ENCODE measurements around the gene IMPG2. TPM values are rescaled to one million over a fixed set of nuclear protein-coding genes. Genes with fewer than 3 reads are reported as not detected.

IMPG2 gene
- total and polyA plus RNA-seq, 4 donors = 0.01 to 0.37 (median 0.25) TPM; not detected in 1

DNA sequence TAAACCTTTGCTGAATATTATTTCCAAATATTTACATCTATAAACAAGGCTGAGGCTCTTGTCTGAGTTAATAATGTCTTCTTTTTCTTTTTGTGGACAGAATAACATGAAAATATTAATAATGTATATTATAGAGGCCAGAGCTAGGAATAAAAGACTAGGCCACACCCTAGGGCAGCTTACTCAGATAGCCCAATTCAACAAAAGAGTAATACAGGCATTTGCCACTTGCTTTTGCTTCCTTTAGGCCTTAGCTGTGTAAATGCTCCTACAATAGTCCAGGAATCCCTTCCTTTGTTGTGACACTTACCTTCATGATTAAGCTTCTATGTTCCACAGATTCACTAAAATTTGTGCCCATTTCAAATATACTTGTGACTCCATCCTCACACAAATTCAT is 16.5 kb downstream of the IMPG2 start:
- H3K4me1 ChIP-seq (ENCODE audit: control insufficient read depth in 4 of 4, insufficient read depth in 4 of 4, low read length in 3 of 4) = no peaks in the 10 kb centered on the region
- no peak overlapping the region for H3K9ac ChIP-seq (ENCODE audit: low read depth in 1 of 2, low read length in 2 of 2)
- DNase-seq (ENCODE audit: low spot score) = no peak

DNA sequence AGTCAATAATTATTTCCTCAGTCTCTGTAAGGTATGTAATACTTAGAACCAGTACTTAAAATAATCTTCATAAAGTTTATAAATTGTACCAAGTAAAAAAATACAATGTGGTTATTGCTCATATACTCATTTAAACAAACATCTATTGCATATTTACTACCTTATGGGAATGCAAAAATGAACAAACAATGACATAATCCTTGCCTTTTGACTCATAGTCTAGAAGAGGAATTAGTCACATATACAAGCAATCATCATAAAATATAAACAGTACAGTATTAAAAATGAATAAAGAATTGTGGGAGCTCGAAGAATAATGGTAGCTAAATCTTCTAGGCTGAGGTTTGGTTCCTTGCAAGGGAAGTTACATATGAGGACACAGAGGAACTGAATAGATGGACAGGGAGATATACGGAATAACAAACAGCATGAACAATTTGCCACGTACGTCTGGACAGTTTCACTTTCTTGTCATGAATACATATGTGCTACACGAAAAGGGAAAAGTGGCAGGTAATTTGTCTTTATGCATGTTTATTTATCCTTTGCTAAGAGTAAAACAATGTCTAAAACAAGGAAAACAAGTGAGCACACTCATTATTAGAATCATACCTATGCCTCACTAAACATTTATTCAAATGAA is 17.2 kb downstream of the IMPG2 start:
- DNase-seq (ENCODE audit: low spot score) = no peak
- TF ChIP-seq, protein P1, sequence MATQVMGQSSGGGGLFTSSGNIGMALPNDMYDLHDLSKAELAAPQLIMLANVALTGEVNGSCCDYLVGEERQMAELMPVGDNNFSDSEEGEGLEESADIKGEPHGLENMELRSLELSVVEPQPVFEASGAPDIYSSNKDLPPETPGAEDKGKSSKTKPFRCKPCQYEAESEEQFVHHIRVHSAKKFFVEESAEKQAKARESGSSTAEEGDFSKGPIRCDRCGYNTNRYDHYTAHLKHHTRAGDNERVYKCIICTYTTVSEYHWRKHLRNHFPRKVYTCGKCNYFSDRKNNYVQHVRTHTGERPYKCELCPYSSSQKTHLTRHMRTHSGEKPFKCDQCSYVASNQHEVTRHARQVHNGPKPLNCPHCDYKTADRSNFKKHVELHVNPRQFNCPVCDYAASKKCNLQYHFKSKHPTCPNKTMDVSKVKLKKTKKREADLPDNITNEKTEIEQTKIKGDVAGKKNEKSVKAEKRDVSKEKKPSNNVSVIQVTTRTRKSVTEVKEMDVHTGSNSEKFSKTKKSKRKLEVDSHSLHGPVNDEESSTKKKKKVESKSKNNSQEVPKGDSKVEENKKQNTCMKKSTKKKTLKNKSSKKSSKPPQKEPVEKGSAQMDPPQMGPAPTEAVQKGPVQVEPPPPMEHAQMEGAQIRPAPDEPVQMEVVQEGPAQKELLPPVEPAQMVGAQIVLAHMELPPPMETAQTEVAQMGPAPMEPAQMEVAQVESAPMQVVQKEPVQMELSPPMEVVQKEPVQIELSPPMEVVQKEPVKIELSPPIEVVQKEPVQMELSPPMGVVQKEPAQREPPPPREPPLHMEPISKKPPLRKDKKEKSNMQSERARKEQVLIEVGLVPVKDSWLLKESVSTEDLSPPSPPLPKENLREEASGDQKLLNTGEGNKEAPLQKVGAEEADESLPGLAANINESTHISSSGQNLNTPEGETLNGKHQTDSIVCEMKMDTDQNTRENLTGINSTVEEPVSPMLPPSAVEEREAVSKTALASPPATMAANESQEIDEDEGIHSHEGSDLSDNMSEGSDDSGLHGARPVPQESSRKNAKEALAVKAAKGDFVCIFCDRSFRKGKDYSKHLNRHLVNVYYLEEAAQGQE (IDR thresholded peaks at IDR 0.05) = no peak
- TF ChIP-seq, protein P2, sequence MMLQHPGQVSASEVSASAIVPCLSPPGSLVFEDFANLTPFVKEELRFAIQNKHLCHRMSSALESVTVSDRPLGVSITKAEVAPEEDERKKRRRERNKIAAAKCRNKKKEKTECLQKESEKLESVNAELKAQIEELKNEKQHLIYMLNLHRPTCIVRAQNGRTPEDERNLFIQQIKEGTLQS (IDR thresholded peaks at IDR 0.05) = no peak
- TF ChIP-seq, protein P3, sequence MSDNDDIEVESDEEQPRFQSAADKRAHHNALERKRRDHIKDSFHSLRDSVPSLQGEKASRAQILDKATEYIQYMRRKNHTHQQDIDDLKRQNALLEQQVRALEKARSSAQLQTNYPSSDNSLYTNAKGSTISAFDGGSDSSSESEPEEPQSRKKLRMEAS (IDR thresholded peaks at IDR 0.05) = no peak
- TF ChIP-seq EGR1 (IDR thresholded peaks at IDR 0.05; ENCODE audit: low read depth in 2 of 2) = no peak
- TF ChIP-seq HNF4A (conservative IDR thresholded peaks at IDR 0.05) = no peak
- TF ChIP-seq RAD21 (IDR thresholded peaks at IDR 0.05) = no peak
- no peak for TF ChIP-seq JUND (IDR thresholded peaks at IDR 0.05)
- no peak for TF ChIP-seq FOXA2 (IDR thresholded peaks at IDR 0.05)
- TF ChIP-seq, protein P4, sequence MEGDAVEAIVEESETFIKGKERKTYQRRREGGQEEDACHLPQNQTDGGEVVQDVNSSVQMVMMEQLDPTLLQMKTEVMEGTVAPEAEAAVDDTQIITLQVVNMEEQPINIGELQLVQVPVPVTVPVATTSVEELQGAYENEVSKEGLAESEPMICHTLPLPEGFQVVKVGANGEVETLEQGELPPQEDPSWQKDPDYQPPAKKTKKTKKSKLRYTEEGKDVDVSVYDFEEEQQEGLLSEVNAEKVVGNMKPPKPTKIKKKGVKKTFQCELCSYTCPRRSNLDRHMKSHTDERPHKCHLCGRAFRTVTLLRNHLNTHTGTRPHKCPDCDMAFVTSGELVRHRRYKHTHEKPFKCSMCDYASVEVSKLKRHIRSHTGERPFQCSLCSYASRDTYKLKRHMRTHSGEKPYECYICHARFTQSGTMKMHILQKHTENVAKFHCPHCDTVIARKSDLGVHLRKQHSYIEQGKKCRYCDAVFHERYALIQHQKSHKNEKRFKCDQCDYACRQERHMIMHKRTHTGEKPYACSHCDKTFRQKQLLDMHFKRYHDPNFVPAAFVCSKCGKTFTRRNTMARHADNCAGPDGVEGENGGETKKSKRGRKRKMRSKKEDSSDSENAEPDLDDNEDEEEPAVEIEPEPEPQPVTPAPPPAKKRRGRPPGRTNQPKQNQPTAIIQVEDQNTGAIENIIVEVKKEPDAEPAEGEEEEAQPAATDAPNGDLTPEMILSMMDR (IDR thresholded peaks at IDR 0.05; ENCODE audit: low read depth, low read length, missing input control) = no peak
- no peak for TF ChIP-seq TAF1 (conservative IDR thresholded peaks at IDR 0.05)
- no peak for TF ChIP-seq FOXA1 (IDR thresholded peaks at IDR 0.05)
- TF ChIP-seq RXRA (IDR thresholded peaks at IDR 0.05) = no peak
- Histone ChIP-seq H3K9me3 (ENCODE audit: control insufficient read depth in 4 of 4, low read length in 3 of 4) (peaks cover 0 to 6% (median 1%) of the 10 kb centered on the region in 4 donors), H3K36me3 (ENCODE audit: control insufficient read depth in 4 of 4, insufficient read depth in 3 of 4, low read depth in 1 of 4, low read length in 3 of 4) (no peaks in the 10 kb centered on the region), H3K9ac (ENCODE audit: low read depth in 1 of 2, low read length in 2 of 2) (no peak overlapping the region), H3K4me1 (ENCODE audit: control insufficient read depth in 4 of 4, insufficient read depth in 4 of 4, low read length in 3 of 4) (no peaks in the 10 kb centered on the region), H3K27ac (ENCODE audit: low read depth in 1 of 2, low read length in 2 of 2) (no peak overlapping the region), H3K27me3 (ENCODE audit: control insufficient read depth in 4 of 4, insufficient read depth in 4 of 4, low read length in 3 of 4) (no peaks in the 10 kb centered on the region), H3K4me3 (ENCODE audit: low read depth in 1 of 3, low read length in 3 of 3) (no peak overlapping the region)
- 77% methylated on average over 5 of the region's 5 CpGs for WGBS

More for the DNA sequence above, 16.5 kb downstream of the IMPG2 start:
- TF ChIP-seq GABPA (IDR thresholded peaks at IDR 0.05 in 1 of 2, conservative IDR thresholded peaks at IDR 0.05 in 1 of 2) (no peak), YY1 (IDR thresholded peaks at IDR 0.05) (no peak), SP1 (IDR thresholded peaks at IDR 0.05) (no peak), TAF1 (conservative IDR thresholded peaks at IDR 0.05) (no peak), FOXA1 (IDR thresholded peaks at IDR 0.05) (no peak), RAD21 (IDR thresholded peaks at IDR 0.05) (no peak), FOXA2 (IDR thresholded peaks at IDR 0.05) (no peak)
- TF ChIP-seq, protein P4 (IDR thresholded peaks at IDR 0.05; ENCODE audit: low read depth, low read length, missing input control) = no peak
- TF ChIP-seq, protein P5, sequence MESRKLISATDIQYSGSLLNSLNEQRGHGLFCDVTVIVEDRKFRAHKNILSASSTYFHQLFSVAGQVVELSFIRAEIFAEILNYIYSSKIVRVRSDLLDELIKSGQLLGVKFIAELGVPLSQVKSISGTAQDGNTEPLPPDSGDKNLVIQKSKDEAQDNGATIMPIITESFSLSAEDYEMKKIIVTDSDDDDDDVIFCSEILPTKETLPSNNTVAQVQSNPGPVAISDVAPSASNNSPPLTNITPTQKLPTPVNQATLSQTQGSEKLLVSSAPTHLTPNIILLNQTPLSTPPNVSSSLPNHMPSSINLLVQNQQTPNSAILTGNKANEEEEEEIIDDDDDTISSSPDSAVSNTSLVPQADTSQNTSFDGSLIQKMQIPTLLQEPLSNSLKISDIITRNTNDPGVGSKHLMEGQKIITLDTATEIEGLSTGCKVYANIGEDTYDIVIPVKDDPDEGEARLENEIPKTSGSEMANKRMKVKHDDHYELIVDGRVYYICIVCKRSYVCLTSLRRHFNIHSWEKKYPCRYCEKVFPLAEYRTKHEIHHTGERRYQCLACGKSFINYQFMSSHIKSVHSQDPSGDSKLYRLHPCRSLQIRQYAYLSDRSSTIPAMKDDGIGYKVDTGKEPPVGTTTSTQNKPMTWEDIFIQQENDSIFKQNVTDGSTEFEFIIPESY (IDR thresholded peaks at IDR 0.05) = no peak
- H3K27me3 ChIP-seq (ENCODE audit: control insufficient read depth in 4 of 4, insufficient read depth in 4 of 4, low read length in 3 of 4) = no peaks in the 10 kb centered on the region
- no peak overlapping the region for H3K27ac ChIP-seq (ENCODE audit: low read depth in 1 of 2, low read length in 2 of 2)
- no peak overlapping the region for H3K4me3 ChIP-seq (ENCODE audit: low read depth in 1 of 3, low read length in 3 of 3)
- peaks cover 0 to 11% (median 3%) of the 10 kb centered on the region in 4 donors for H3K9me3 ChIP-seq (ENCODE audit: control insufficient read depth in 4 of 4, low read length in 3 of 4)
- no peaks in the 10 kb centered on the region for H3K36me3 ChIP-seq (ENCODE audit: control insufficient read depth in 4 of 4, insufficient read depth in 3 of 4, low read depth in 1 of 4, low read length in 3 of 4)

Data from liver (tissue), 9 donors.